GM12873 (cell line): ENCODE results near the gene GUK1.

Experiments
- TF ChIP-seq, protein P1 (sequence below): IDR thresholded peaks from 2 replicates; pipeline ENCODE4 v1.5.1; 2012; ENCODE audit warnings: low read depth, mild to moderate bottlenecking, moderate library complexity, low read length, control low read depth; ENCODE audit not compliant: insufficient read depth; ENCODE audit errors: missing control alignments

The GUK1 gene

GRCh38 chr1:228169345-228169744, 29.3 kb downstream of the GUK1 start:
- TF ChIP-seq, protein P1, sequence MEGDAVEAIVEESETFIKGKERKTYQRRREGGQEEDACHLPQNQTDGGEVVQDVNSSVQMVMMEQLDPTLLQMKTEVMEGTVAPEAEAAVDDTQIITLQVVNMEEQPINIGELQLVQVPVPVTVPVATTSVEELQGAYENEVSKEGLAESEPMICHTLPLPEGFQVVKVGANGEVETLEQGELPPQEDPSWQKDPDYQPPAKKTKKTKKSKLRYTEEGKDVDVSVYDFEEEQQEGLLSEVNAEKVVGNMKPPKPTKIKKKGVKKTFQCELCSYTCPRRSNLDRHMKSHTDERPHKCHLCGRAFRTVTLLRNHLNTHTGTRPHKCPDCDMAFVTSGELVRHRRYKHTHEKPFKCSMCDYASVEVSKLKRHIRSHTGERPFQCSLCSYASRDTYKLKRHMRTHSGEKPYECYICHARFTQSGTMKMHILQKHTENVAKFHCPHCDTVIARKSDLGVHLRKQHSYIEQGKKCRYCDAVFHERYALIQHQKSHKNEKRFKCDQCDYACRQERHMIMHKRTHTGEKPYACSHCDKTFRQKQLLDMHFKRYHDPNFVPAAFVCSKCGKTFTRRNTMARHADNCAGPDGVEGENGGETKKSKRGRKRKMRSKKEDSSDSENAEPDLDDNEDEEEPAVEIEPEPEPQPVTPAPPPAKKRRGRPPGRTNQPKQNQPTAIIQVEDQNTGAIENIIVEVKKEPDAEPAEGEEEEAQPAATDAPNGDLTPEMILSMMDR = no peak

GRCh38 chr1:228170666-228171065, 30.6 kb downstream of the GUK1 start:
- TF ChIP-seq, protein P1 = no peak

DNA sequence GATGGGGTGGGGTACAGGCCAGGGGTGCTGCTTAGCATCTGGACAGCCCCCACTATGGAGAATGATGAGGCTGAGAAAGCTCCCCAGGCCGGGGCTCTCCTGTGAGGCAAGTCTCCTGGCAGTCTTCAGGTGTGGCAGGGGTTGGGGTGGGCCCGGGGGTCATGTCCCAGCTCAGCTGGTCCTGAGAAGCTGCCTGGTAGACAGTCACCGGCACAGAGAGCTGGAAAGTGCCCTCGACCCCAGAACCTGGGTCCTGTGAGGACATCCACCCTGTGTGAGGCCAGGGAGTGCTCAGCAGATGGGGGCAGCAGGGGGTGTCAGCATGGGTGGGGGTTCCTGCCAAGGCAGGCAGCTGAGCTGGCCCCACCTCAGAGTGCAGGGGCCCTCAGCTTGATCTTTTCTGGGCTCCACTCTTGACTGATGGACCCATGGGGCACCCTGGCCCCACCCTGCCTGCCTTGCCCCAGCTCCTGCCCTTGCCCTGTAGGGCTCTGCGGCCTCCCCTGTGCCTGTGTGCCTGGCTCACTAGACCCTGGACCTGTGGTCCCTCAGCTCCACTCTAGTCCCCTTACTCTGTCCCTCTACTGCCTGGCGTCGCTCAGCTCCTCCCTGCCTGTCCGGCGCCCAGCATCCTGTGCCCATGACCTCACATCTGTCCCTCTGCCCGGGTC, 31.3 kb downstream of the GUK1 start:
- TF ChIP-seq, protein P1 = no peak

DNA sequence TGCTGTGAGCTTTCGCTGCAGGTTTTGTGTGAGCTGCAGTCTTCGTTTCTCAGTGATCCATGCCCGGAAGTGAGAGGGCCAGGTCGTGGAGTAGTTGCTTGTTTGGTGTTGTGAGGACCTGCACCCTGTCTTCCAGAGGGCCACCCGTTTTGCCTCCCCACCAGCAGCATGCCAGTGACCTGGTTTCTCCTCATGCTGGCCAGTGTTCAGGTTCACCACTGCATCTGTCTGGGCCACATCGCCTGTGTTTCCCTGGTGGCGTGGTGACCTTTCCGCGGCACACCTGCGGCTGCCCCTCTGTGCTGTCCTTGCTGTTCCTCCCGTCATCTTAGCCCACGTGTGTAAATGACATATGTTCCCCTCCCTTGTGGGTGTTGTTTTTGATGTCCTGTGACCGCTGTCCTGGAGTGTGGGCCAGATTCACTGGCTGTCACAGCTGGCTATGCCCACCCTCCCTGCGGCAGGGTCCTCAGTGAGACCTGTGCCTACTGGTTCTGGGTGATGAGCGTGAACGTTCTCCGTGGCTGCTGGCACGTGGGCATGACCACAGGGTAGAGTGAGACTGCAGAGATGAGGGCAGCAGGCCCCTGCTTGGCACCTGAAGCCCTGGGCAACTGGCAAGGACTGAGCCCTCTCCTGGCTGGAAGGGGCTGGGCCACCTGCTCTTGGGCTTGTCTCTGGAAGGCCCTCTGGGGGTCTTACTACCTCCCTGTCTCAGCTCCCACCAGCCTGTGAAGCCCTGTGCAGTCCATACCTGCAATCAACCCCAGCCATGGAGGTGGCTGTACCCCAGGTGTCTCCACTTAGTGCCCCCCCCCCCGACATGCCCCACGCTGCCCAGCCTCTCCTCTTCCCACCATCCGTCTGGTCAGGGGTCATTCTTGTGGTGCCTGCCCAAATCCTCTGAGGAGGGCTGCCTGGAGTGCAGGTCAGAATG, 32.8 kb downstream of the GUK1 start:
- TF ChIP-seq, protein P1 = no peak

- TF ChIP-seq, protein P1 = no peak
These were observed 34.6 kb downstream of the GUK1 start for GRCh38 chr1:228174482-228175315.

- TF ChIP-seq, protein P1 = no peak
These were observed 35.4 kb downstream of the GUK1 start for GRCh38 chr1:228175316-228176023.
